ENCODE measurements around the gene PLB1.

Gene PLB1

DNA sequence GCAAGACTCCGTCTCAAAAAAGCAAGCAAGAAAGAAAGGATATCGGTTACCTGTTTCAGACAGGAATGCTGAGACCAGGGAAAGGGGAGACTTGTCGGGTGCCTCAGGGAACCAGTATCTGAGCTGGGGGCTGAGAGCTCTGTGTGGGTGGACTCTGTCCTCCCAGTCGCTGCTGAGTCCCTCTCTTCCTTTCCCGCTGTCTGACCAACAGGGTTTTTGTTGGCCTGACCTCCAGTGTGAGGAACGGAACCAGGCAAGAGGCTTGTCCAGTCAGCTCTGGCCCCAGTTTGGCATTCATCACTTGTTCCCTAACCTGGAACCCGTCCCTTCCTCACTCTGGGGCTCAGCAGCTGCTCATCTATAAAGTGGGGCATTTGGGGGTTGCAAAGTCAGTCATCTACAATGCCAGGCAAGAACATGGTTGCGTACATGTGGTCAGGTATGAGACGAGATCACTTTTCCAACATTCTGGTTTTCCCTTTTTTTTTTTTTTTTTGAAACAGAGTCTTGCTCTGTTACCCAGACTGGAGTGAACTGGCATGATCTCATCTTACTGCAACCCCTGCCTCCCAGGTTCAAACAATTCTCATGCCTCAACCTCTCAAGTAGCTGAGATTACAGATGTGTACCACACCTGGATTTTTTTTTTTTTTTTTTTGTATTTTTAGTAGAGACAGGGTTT is 116.4 kb downstream of the PLB1 start:
- TF ChIP-seq YY1 (IDR thresholded peaks at IDR 0.05; ENCODE audit: low read depth) (no peak), EGR1 (IDR thresholded peaks at IDR 0.05) (no peak), ZBTB7A (IDR thresholded peaks at IDR 0.05; ENCODE audit: low read depth) (no peak), EP300 (IDR thresholded peaks at IDR 0.05; ENCODE audit: borderline replicate concordance) (no peak), NFIC (IDR thresholded peaks at IDR 0.05) (no peak), CEBPB (IDR thresholded peaks at IDR 0.05) (no peak), FOXM1 (IDR thresholded peaks at IDR 0.05; ENCODE audit: borderline replicate concordance, low read depth) (no peak), TAF1 (IDR thresholded peaks at IDR 0.05; ENCODE audit: low read depth) (no peak), RAD21 (IDR thresholded peaks at IDR 0.05; ENCODE audit: low read depth) (no peak), TEAD4 (IDR thresholded peaks at IDR 0.05) (no peak), CREB1 (IDR thresholded peaks at IDR 0.05; ENCODE audit: low read depth) (no peak), TCF12 (IDR thresholded peaks at IDR 0.05; ENCODE audit: low read depth) (no peak)
- TF ChIP-seq, protein P1, sequence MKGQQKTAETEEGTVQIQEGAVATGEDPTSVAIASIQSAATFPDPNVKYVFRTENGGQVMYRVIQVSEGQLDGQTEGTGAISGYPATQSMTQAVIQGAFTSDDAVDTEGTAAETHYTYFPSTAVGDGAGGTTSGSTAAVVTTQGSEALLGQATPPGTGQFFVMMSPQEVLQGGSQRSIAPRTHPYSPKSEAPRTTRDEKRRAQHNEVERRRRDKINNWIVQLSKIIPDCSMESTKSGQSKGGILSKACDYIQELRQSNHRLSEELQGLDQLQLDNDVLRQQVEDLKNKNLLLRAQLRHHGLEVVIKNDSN (IDR thresholded peaks at IDR 0.05), result no peak
- TF ChIP-seq, protein P2, sequence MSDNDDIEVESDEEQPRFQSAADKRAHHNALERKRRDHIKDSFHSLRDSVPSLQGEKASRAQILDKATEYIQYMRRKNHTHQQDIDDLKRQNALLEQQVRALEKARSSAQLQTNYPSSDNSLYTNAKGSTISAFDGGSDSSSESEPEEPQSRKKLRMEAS (IDR thresholded peaks at IDR 0.05), result no peak
- TF ChIP-seq, protein P3, sequence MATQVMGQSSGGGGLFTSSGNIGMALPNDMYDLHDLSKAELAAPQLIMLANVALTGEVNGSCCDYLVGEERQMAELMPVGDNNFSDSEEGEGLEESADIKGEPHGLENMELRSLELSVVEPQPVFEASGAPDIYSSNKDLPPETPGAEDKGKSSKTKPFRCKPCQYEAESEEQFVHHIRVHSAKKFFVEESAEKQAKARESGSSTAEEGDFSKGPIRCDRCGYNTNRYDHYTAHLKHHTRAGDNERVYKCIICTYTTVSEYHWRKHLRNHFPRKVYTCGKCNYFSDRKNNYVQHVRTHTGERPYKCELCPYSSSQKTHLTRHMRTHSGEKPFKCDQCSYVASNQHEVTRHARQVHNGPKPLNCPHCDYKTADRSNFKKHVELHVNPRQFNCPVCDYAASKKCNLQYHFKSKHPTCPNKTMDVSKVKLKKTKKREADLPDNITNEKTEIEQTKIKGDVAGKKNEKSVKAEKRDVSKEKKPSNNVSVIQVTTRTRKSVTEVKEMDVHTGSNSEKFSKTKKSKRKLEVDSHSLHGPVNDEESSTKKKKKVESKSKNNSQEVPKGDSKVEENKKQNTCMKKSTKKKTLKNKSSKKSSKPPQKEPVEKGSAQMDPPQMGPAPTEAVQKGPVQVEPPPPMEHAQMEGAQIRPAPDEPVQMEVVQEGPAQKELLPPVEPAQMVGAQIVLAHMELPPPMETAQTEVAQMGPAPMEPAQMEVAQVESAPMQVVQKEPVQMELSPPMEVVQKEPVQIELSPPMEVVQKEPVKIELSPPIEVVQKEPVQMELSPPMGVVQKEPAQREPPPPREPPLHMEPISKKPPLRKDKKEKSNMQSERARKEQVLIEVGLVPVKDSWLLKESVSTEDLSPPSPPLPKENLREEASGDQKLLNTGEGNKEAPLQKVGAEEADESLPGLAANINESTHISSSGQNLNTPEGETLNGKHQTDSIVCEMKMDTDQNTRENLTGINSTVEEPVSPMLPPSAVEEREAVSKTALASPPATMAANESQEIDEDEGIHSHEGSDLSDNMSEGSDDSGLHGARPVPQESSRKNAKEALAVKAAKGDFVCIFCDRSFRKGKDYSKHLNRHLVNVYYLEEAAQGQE (IDR thresholded peaks at IDR 0.05; ENCODE audit: low read depth), result no peak

DNA sequence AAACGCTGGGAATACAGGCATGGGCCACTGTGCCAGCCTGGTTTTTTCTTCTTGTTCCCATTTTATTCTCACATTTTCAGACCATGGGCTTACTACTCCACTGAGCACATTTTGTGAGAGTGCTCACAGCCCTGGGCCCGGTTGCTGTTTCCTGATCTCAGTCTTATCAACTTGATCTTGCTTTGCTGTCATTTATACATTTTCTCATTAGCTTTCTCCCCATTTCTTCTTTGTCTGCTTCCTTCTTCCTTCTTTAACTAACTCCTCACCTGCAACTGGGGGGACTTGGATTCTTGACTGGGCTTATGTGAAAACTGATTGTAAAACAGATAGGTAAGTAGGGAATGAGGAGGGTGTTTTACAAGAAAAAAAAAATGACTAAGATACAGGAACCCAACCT is 117.3 kb downstream of the PLB1 start:
- TF ChIP-seq FOXM1 (IDR thresholded peaks at IDR 0.05; ENCODE audit: borderline replicate concordance, low read depth) (no peak), TCF12 (IDR thresholded peaks at IDR 0.05; ENCODE audit: low read depth) (no peak), TEAD4 (IDR thresholded peaks at IDR 0.05) (no peak), CREB1 (IDR thresholded peaks at IDR 0.05; ENCODE audit: low read depth) (no peak), CEBPB (IDR thresholded peaks at IDR 0.05) (no peak), YY1 (IDR thresholded peaks at IDR 0.05; ENCODE audit: low read depth) (no peak), EGR1 (IDR thresholded peaks at IDR 0.05) (no peak), NFIC (IDR thresholded peaks at IDR 0.05) (no peak)

DNA sequence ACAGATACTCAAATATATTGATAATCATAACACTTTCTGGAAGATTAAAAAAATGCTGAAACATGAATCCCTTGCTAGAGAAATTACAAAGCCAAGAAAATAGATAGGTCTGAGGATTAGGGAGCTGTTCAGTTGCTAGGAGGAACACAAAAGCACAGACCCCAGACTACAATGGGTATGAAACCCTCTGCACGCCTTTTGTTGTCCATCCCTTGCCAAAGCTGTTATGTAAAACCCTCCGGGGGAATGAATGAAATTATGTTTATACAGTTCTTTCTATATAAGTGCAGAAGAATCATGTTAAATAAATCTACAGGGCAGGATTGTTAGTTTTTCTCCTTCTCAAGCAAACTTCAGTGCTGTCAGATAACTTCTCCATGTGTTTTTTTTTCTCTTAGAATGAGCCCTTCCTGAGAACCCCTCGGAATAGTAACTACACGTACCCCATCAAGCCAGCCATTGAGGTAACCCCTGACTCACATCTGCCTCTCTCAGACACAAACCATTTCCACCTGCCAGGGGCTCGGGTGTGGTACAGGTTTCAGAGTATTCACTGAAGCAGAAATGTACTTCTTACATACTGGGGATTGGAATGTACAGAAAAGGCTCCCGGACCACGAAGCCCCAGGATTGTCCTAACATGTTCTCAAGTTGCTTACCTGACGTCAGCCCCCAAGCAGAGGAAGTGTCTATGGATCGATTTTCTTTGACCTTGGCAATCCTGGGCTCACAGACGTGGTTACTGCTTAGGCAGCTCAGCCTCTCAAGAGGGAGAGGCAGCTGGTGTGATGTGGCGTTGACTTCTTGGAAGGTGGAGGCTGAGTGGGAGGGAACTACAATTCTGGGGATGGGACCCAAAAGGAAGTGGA is 118.0 kb downstream of the PLB1 start:
- TF ChIP-seq EP300 (IDR thresholded peaks at IDR 0.05; ENCODE audit: borderline replicate concordance) (peak; percentile 98), ZBTB7A (IDR thresholded peaks at IDR 0.05; ENCODE audit: low read depth) (no peak), TCF12 (IDR thresholded peaks at IDR 0.05; ENCODE audit: low read depth) (peak; percentile 97), TAF1 (IDR thresholded peaks at IDR 0.05; ENCODE audit: low read depth) (0 out of 2 replicates have a peak, but pooled peaks have one; percentile 15), RAD21 (IDR thresholded peaks at IDR 0.05; ENCODE audit: low read depth) (peak; percentile 25; the same call in 1 of the 2 replicates), CEBPB (IDR thresholded peaks at IDR 0.05) (peak; percentile 68; the same call in 1 of the 2 replicates), NFIC (IDR thresholded peaks at IDR 0.05) (peak; percentile 81), EGR1 (IDR thresholded peaks at IDR 0.05) (no peak), TEAD4 (IDR thresholded peaks at IDR 0.05) (peak; percentile 93), YY1 (IDR thresholded peaks at IDR 0.05; ENCODE audit: low read depth) (0 out of 2 replicates have a peak, but pooled peaks have one; percentile 20), CREB1 (IDR thresholded peaks at IDR 0.05; ENCODE audit: low read depth) (peak; percentile 71; the same call in 1 of the 2 replicates), FOXM1 (IDR thresholded peaks at IDR 0.05; ENCODE audit: borderline replicate concordance, low read depth) (peak; percentile 95)
- TF ChIP-seq, protein P3 (IDR thresholded peaks at IDR 0.05; ENCODE audit: low read depth), result no peak
- TF ChIP-seq, protein P2 (IDR thresholded peaks at IDR 0.05), result peak; percentile 75
- TF ChIP-seq, protein P1 (IDR thresholded peaks at IDR 0.05), result 0 out of 2 replicates have a peak, but pooled peaks have one; percentile 24

DNA sequence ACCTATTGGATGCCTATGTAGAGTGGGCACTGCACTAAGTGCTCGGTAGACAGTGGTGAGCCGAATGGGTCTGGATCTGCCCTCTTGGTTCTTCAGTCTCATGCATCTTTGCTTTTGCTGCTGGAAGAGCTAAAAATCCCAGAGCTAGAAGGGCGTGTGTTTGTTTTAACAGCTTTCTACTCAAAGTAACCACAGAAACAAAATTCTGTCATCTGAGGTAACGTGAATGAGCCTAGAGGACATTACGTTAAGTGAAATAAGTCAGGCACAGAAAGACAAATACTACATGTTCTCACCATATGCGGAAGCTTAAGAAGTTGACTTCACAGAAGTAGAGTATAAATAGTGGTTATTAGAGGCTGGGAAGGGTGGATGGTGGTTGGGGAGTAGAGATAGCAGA is 119.8 kb downstream of the PLB1 start:
- TF ChIP-seq TCF12 (IDR thresholded peaks at IDR 0.05; ENCODE audit: low read depth), result no peak
- no peak for TF ChIP-seq YY1 (IDR thresholded peaks at IDR 0.05; ENCODE audit: low read depth)
- TF ChIP-seq NFIC (IDR thresholded peaks at IDR 0.05), result no peak
- TF ChIP-seq ZBTB7A (IDR thresholded peaks at IDR 0.05; ENCODE audit: low read depth), result no peak
- no peak for TF ChIP-seq FOXM1 (IDR thresholded peaks at IDR 0.05; ENCODE audit: borderline replicate concordance, low read depth)
- TF ChIP-seq, protein P3 (IDR thresholded peaks at IDR 0.05; ENCODE audit: low read depth), result no peak
- no peak for TF ChIP-seq CREB1 (IDR thresholded peaks at IDR 0.05; ENCODE audit: low read depth)
